ENCODE measurements around the gene PPP4C. TPM values are rescaled to one million over a fixed set of nuclear protein-coding genes. Genes with fewer than 3 reads are reported as not detected.

PPP4C gene
- 128 and 155 TPM in 2 replicates for total RNA-seq (ENCODE audit: low replicate concordance)
- long read RNA-seq, partial matches to known transcripts, result 1 of 9 reads
- long read RNA-seq, other reads (novel, unspliced or antisense), result 6 of 9 reads

- no peak for TF ChIP-seq CTCF (conservative IDR thresholded peaks at IDR 0.05)
- peak; percentile 92 for DNase-seq (ENCODE audit: extremely low spot score, unreplicated experiment)
- Mint-ChIP-seq H3K36me3 (peaks cover 15% of the 10 kb centered on the region), H3K4me1 (ENCODE audit: unreplicated experiment) (peaks cover 28% of the 10 kb centered on the region), H3K4me3 (peak within 1 kb of the TSS; percentile 97), H3K9me3 (no peaks in the 10 kb centered on the region), H3K27me3 (no peaks in the 10 kb centered on the region), H3K27ac (peak within 1 kb of the TSS; percentile 96)
These were observed at the start of gene PPP4C for GRCh38 chr16:30075503-30076275. Gene PPP4C (plus strand): TSS chr16:30075994. CDS start chr16:30076378, 384 bp downstream.

DNA sequence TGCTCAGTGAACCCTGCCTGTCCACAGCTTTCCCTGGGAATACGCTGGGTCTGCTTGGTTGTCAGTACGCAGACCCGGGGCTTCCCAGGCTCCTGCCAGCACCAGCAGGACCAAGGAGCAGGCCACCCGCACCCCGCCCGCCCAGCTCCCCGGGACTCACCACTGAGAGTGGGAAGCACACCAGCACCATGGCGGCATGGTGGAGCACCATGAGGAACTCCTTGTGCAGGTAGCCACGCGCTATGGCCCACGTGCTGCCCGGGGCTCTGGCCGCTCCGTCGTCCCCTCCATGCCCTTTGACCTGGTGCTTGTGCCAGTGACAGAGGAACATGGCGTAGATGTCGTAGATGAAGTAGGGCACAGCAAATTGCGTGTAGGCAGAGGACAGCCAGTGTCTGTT lies 49.3 kb upstream of the PPP4C start:
- H3K27ac Mint-ChIP-seq, result no peak overlapping the region
- H3K36me3 Mint-ChIP-seq, result no peaks in the 10 kb centered on the region
- H3K9me3 Mint-ChIP-seq, result no peaks in the 10 kb centered on the region
- no peak overlapping the region for H3K4me3 Mint-ChIP-seq
- peaks cover 54% of the 10 kb centered on the region for H3K27me3 Mint-ChIP-seq
- no peak for TF ChIP-seq CTCF (conservative IDR thresholded peaks at IDR 0.05)
- no peak for DNase-seq (ENCODE audit: extremely low spot score, unreplicated experiment)
- no peaks in the 10 kb centered on the region for H3K4me1 Mint-ChIP-seq (ENCODE audit: unreplicated experiment)

DNA sequence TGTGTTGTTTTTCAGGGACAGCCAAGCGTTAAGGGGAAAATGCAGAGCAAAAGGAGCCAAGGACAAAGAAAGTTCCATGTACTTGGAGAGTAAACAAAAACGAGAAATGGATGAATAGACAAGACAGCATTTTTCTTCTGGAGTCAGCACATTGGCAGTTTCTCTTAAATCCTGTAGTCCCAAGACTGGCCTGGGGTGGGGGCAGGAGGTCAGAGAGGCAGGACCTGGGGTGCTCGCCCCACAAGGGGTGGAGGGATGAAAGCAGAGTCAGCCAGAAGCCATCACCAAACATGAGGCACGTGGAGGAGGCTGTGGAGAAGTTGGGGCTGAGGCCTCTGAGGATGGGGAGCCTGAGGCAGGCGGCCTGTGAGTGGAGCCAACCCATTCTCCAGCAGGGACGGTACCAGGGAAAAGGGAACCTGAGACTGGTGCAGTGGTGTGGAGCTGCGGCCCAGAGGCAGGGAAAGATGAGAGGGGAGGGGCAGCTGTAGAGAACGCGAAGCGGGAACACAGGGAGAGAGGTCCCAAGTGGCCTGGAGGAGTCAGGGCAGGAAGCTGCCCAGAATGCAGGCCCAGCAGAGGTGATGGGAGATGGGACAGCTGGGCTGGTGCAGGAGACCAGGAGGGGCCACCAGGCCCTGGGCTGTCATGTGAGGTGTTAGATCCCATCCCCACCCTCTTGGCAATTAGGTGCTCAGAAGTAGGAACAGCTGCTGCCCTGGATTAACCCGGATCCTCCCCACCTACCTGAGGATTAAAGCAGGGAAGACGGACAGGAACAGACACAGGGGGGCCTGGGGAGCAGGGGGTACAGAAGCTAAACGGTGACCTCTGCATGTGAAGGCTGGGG lies 48.0 kb upstream of the PPP4C start:
- Mint-ChIP-seq H3K4me1 (ENCODE audit: unreplicated experiment) (peaks cover 5% of the 10 kb centered on the region), H3K36me3 (no peaks in the 10 kb centered on the region), H3K4me3 (no peak overlapping the region), H3K27ac (no peak overlapping the region), H3K27me3 (peaks cover 64% of the 10 kb centered on the region), H3K9me3 (no peaks in the 10 kb centered on the region)
- no peak for TF ChIP-seq CTCF (conservative IDR thresholded peaks at IDR 0.05)
- no peak for DNase-seq (ENCODE audit: extremely low spot score, unreplicated experiment)

GRCh38 chr16:30028438-30029076 lies 47.2 kb upstream of the PPP4C start:
- peaks cover 5% of the 10 kb centered on the region for H3K4me1 Mint-ChIP-seq (ENCODE audit: unreplicated experiment)
- TF ChIP-seq CTCF (conservative IDR thresholded peaks at IDR 0.05), result no peak
- H3K27ac Mint-ChIP-seq, result no peak overlapping the region
- no peak for DNase-seq (ENCODE audit: extremely low spot score, unreplicated experiment)
- peaks cover 66% of the 10 kb centered on the region for H3K27me3 Mint-ChIP-seq
- no peak overlapping the region for H3K4me3 Mint-ChIP-seq
- no peaks in the 10 kb centered on the region for H3K36me3 Mint-ChIP-seq
- H3K9me3 Mint-ChIP-seq, result no peaks in the 10 kb centered on the region

DNA sequence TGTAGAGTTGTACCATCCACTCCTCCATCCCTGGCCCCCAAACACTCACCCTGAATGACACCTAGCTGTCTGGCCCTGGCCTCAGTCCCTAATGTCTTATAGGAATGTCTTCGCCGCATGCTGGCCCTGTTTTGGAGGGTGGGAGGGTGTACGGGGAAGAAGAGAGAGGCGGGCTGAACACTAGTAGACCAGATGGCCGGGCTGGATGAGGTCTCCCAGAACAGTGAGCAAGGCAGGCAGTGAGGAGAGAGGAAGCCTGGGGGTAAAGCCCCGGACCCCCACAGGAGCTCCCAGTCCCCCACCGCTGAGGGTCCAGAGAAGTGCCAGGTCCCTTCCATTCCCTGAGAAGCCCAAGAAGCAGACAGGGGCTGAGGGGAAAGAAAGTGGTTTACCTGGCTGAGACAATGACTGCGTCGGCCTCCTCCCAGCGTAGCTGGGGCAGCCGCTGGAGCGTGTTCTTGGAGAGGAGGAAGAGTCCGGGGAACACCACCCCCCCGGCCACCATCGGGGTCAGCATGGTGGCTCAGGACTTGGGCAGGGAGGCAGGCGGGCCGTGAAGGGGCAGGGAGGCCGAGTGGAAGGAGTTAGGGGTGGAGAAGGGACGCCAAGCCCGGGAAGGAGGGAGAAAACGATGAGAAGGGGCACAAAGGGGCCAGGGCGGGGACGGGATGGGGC lies 45.6 kb upstream of the PPP4C start:
- no peak for DNase-seq (ENCODE audit: extremely low spot score, unreplicated experiment)
- Mint-ChIP-seq H3K4me3 (peak overlapping the region; percentile 60), H3K36me3 (no peaks in the 10 kb centered on the region), H3K9me3 (no peaks in the 10 kb centered on the region), H3K27me3 (peaks cover 69% of the 10 kb centered on the region), H3K4me1 (ENCODE audit: unreplicated experiment) (peaks cover 5% of the 10 kb centered on the region), H3K27ac (no peak overlapping the region)
- TF ChIP-seq CTCF (conservative IDR thresholded peaks at IDR 0.05), result no peak

Measured in type B pancreatic cell (in vitro differentiated cells).